22Rv1 (cell line): ENCODE measurements around the gene TWSG1.
"Not testable (repeated sequence)": the region's sequence is repeated elsewhere in the genome, so short reads cannot be mapped to it uniquely, and the experiment has no call there.

ENCODE experiments used
- CTCF ChIP-seq: fragments of 450-650 bp; IDR thresholded peaks from 2 replicates; pipeline ENCODE4 v1.5.1; 2017; ENCODE audit warnings: mild to moderate bottlenecking
- ZFX ChIP-seq: fragments of 450-650 bp; IDR thresholded peaks from 2 replicates; pipeline ENCODE4 v1.6.1; 2017; ENCODE audit warnings: antibody characterized with exemption, borderline replicate concordance

- TF ChIP-seq CTCF, ZFX: not testable (repeated sequence)
These were observed 89.7 kb downstream of the TWSG1 start for GRCh38 chr18:9424235-9424634.
